ENCODE data around the gene PBX1.

PBX1 gene

DNA sequence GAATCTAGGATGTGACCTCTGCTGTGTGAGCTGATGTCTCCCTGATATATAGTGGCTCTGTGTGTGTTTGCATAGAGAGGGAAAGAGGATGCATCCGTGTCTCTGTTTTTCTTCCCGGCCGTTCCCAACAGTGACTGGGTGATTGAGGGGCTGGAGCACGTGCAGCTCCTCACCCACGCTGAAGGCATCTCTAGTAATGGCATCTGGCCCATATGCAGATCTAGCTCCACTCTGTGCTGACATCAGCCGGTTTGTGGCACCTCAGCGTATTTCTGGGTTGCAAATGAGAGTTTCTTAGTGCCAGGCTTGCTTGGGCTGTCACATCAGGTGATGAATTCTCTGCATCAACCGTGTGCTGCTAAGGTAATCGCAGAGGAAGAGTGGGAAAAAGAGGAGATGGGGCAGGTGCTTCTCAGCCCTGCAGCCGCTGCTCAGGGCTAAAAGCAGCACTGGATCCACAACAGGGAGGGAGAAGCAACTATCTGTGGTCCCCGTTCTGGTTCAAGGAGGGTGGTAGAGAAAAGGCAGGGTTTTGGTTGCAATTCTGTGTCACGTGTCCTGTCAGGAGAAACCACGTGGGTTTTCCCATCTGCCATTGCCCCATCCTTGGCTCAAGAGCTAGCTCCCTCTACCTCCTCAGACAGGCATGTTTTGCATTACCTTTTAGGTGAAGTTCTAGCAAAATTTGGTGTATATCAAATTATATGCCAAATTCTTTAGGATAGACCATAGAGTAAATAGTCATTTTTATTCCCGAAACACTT is 282.9 kb downstream of the PBX1 start:
- DNase-seq: no peak

DNA sequence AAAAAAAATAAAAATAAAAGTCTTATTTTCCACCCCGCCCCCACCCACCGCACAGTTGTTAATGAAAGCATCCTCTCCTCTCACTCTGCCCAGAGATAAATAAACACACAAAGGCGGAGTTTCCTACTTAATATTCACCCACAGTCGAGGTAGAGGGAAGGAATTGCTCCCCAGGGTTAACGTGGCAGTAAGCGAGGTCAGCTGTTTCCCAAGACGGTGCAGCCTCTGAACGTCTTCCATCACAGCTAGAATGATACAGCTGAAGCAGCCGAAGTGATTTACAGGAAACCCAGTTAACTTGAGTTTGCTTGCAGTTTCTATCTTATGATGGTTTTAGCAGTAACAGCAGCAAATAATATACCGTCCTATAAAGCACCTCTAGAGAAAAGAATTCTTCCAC is 283.9 kb downstream of the PBX1 start:
- DNase-seq: no peak

DNA sequence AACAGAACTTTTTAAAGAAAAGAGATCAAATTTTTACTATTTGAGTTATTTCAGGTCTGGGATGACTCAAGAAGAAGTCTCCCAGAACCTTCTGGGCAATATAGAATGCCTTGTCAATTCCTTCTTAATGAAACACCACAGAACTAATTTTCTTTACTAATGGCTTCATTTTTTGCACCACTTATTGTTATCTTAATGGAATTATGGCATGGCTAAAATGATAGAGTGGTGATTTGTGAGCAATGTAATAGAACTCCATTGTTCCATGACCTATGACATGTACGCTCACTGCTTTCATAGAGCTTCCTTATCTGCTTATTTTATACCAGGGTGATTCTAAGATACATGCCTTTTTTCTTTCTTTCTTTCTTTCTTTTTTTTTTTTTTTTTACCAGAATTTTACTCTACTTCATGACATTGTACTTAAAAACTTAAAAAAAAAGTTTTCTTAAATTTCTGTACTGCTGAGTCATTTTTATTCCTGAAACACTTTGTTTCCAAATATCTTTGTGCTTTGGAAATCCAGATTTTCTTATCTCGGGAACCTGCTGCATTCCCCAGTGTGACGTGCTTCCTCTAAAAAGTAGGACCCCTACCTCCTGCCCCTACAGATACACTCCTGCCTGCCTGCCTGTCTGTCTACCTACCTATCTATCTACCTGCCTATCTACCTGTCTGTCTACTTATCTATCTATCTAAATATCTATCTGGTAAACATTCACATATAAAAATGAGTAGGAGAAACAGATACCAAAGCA is 284.9 kb downstream of the PBX1 start:
- no peak for DNase-seq

DNA sequence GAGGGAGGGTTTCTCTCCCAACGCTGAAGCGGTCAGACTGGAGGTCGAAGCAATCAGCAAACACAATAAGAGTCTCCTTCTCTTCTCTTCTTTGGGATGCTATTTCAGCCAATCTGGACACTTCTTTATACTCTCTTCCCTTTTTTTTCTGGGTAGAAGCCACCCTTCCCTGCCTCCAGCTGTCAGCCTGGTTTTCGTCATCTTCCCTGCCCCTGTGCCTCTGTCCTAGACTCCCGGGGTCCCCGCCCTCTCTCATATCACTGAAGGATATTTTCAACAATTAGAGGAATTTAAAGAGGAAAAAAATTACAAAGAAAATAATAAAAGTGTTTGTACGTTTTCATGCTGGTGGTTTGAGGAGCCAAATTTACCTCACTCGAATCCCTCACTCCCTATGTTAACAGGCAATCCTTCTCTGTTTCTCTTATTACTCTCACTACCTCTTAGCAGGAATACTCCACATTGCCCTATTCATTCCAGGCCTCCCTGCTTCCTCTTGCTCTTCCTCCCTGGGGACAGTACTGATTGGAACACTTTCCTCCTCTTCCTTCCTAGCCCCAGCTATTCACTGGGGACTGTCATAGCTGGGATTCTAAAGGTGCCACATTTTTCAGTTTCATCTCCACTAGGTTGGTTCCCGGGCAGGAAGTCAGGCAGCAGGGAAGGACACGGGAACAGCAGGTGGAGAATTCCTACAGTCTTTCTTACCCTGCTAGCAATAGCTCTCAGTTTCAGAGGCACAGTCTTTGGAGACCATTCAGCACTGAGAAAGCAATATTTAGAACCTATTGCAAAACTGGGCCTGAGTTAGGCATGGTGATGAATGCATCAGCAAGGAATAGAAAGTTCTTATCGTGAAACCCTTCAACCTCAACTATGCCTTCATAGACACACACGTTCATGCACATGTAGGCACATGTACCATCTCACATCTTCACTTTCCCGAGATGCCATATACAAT is 288.0 kb downstream of the PBX1 start:
- DNase-seq: no peak

DNA sequence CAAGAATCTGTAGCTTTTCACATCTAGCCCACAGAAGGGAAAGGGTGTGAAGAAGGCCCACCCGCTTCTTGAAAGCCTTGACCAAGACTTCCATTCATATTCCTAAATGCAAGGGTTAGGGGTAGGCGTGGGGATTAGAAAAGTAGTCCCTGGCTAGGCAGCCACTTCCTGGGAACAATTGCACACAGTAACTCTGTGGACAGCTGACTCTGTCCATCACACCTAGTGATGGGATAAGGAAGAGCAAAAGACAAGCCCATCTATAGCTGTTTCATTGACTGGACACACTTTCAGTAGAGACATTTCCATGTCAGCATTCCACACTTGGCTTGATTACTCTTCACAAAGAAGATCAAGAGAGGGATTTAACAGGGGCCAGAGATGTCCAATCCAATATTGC is 294.2 kb downstream of the PBX1 start:
- DNase-seq: no peak

DNA sequence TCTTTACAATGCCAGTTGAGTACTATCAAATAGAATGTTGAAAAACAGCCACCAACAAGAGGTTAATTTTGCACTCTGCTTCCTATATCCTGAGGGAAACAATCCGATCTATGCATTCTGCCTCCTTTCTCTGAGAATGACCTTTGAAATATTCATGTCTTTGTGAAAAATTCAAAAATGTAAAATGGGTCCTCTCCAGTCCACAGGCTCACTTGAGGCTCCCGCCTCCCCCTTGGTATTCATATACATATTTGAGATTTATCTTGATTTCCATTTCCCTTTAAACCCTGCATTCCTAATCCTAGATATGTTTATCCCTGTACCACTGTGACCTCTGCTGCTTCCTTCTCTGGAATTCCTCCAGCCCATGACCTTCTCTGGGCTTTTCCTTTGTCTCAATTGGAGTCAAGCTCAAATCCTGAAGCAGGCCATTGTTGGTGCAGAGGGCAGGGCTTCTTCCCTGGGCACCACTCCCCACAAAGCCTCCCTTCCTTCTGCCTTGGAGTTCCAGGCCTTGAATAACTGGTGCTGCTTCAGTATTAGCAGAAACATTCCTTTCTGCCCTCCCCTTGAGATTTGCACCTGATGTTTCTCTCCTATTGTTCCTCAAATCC is 296.8 kb downstream of the PBX1 start:
- no peak for DNase-seq

DNA sequence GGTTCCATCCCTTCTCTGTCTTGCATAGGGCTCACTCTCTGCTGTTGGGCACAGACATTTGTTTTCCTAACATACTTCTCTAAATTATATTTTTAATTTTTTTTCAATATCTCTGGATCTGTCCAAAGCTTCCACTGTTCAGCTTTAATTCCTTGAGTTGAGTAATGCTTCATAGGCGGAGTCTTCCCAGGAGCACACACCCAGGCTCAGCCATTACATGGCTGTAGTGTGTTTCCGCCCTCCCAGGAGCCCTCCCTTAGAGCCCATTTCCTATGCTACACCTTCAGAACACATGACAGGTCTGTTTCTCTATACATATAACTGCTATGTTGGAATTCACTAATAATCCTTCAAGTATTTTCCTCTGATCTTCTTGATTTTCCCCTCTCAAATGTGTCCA is 297.4 kb downstream of the PBX1 start:
- DNase-seq: no peak

DNA sequence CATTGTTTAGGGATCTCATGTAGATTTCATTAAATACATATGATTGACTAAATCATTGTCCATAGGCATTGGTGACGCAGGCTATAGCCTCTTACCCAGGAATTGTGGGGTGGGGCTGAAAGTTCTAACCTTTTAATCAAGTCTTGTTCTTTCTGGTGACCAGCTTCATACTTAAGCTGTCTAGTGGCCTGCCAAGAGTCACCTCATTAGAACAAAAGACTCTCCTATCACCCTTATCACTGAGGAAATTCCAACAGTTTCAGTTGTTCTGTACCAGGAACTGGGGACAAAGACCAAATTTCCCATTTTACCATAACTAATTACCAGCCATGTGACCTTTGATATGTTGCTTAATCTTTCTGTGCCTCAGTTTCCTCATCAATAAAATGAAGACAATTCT is 298.5 kb downstream of the PBX1 start:
- DNase-seq: no peak

DNA sequence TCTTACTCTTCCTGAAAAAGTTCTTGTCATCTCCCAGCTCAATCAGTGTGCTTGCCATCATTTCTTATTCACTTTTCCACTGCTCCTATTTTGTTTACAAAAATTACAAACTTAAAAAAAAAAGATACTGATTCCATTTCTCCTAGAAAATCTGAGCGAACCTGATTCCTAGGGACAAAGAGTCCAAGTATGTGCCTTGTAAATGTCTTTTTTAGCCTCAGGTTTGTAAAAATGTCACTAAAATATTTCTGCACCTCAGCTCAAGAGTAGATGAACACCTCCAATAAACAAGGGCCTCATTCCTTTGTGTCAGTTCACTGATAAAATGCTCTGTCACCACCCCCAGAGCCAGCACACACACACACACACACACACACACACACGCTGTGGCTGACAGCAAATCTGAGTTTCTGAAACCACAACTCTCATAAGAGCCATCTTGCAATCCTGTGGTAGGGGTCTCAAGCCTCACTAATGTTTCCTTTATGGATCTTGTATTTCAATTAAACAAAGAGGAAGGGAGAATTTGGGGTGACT is 299.2 kb downstream of the PBX1 start:
- DNase-seq: no peak

DNA sequence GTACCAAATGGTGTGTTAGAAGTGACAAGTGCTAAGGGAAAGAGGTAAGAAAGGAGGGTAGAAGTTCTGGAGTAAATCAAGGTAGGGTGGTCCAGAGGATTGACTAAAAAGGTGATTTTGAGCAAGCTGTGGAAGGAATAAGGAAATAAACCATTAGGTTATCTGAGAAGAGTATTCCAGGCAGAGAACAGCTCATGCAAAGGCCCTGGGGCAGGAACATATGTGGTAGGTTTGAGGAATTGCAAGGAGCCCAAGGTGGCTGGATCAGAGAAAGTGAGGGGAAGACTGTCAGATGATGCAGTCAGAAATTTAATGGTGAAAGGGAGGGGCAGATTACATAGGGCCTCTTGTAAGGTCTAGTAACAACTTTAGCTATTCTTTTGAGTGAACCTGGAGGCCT is 302.6 kb downstream of the PBX1 start:
- DNase-seq: no peak

DNA sequence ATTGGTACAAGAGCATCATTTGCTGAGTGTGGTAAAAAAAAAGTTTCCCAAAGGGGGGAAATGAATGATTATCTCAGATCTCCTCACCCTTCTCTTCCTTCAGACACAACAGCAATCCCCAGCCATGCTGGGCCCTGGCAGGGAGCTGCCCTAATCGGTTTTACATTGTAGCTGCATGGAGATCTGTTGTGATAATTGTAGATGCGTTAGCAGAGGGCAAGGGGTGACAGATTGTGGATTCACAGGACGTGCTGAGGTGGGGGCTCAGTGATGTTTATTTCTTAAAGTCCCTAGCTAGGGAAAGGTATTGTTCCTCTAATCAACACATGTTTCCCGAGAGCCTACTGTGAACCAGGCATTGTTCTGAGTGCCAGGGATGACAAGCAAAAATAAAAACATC is 304.1 kb downstream of the PBX1 start:
- no peak for DNase-seq

DNA sequence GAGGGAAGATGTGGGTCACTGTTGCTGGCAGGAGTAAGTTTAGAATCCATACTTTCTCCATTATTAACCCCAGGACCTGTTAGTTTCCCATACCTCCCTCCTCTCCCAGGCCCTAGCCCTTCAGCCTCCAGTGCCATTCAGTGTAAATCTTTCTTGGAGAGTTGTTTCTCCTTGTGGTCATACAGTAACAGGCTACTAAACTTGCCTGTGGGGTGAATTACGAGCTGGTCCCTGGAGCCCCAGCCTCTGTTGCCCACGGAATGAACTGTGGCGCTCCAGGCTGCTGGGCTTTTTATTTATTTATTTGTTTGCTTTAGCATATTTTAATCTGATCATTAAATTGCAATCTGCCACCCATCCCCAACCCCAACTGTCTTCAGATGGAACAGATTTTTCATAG is 305.2 kb downstream of the PBX1 start:
- DNase-seq: no peak

DNA sequence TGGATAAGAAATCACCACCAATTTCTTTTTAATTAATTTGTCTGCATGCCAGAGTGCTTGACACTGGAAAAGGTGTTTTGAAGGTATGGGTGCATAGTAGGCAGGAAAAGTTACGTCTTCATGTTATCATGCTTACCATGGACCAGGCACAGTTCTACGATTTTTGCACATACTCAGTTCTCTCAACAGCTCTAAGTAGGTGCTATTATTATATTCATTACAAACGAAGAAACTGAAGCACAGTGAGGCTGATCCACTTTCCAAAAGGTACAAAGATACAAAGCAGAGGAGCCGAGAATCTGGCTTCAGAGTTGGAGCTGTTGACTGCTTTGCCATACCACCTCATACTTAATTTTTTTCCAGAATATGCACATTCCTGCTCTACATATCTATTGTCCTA is 306.4 kb downstream of the PBX1 start:
- DNase-seq: no peak

DNA sequence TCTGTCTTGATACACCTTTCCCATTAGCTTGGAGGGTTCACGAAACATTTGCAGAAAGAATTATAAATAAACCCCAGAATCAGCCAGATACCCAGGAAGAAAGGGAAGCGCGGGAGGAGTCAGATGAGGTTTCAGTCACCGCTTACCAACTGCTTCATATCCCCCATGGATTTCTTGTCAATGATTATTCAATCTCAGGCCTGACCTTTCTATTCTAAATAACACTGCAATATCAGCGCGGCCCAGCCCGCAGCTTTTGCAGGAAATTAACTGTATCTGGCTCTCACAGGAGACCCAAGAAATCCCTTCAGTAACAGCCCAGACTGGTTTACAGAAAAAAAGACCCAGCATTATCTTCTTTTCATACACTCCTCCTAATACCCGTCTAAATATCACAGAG is 308.6 kb downstream of the PBX1 start:
- DNase-seq: no peak

DNA sequence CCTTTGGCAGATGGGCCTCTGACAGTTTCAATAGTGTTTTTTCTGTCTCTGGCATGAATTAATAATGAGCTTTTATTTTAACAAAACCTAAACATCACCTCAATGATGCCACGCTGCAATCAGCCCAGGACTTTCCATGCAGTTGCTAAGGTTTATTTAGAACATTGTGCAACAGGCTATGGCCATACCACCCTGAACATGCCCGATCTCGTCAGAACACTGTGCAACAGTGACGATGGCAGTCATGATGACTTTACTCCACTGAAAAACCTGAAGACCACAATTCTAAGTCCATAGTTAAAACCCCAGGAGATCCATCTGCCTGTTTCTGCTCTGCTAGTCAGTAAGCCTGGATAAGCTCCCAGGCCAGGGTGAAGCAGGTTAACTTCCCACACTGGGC is 310.0 kb downstream of the PBX1 start:
- peak; percentile 83 for DNase-seq

DNA sequence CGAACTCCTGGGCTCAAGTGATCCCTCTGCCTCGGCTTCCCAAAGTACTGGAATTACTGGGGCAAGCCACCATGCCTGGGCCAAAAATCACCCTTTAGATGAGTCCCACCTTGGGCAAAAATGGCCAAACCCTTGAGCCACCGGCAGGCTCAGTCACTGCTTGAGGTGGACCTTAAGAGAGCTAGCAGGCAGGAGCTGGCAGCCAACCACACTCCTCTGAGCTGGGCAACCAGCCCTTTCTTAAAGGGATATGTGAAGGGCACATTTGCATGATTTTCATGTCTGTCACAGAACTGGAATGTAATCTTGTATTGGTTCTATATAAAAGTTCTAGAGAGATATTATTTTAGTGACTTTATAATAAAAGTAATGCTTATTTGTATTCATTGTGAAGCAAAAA is 316.5 kb downstream of the PBX1 start:
- no peak for DNase-seq

DNA sequence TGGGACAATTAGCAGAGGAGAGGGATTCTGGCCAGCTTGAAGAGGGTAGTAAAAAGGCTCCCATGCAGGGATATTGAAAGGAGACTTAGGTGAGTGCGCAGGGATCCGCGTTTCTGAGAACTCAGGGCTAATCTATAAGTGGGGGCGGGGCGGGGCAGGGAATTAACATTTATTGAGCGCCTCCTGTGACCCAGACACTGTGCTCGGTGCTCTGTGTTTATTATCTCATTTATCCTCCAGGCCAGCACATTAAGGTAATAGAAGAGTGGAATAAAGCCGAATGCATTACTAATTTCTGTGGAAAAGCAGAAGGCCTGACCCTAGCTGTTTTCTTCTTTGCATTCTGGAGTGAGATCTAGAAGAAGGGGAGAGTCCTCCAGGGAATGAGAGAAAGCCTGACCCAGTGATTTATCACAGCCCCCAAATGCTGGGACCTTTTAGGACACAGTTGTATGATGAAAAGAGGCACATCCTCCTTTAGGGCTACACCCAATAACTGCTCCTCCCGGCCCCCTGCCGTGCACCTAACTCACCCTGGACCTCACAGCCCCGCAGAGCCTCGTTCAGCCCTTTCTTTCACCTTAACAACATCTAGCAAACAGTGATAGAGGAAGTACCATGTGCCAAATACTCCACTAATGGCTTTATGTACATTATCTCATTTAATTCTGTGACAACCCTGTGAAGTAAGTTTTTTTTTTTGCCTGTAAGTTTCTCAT is 317.6 kb downstream of the PBX1 start:
- no peak for DNase-seq

DNA sequence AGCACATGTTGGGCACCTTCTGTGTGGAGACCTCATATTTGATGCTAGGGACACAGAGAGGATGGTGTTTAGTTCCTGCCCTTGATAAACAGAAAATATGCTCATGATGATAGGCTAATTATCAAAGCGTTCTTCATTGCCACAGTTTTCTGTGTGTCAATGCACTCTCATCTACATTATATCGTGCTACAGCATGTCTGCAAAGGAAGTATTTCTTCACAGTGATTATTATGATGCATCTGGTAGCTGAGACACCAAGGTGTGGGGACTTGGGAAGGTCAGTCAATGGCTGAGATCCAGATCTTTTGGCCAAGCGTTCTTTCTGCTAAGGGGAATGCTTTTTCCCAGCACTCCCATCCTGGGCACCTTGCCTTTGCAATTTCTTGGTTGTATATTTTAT is 321.2 kb downstream of the PBX1 start:
- no peak for DNase-seq

DNA sequence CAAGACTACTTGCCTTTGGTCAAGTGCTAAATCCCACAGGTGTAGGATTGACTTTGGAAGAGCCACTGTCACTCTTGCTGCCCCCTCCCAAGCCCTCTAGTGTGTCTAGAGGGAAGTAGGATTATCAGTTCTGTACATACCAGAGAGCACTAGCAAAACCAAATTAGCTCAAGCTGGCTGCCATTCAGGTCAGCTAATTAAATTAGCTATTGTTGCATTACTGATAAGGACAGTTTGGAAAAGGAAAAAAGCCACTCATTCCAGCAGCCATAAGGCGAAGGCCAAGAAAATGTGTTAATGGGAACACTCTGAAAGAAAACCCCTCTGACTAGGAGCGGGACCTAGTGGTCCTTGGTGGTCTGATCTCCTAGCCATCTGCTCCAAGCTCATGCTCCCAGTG is 321.7 kb downstream of the PBX1 start:
- DNase-seq: no peak

DNA sequence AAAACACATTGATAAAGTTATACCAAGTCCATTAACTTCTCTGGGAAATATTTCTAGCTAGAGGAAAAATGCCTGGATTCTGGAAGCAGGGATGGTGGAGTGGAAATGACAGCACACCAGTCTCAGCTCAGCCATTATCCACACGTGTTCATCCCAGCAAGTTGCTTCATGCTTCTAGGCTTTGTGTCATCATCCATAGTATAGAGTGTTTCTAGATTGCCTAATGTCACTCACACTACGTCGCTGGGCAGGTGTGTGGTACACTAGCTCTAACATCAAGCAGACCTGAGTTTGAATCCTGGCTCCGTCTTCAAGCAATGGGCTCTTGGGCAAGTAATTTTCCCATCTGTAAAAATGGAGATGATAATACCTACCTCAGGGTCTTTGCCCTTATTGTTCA is 326.3 kb downstream of the PBX1 start:
- no peak for DNase-seq

DNA sequence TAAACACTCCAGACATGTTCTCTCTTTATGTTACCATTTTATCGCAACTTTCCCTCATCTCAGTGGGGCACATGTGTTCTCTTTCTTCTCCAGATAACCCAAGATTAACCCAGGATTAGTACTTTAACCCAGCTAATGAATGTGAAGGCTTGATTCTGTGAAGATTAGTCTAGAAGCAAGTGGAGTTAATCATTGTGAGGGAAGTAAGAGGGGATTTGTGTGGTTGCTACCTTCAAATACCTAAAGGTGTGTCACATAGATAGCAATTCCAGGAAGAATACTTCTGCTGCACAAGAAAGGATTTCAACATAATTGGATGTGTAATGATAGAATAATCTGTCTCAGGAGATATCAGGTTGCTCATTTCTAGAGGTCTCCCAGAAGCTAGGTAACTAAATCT is 327.1 kb downstream of the PBX1 start:
- no peak for DNase-seq

DNA sequence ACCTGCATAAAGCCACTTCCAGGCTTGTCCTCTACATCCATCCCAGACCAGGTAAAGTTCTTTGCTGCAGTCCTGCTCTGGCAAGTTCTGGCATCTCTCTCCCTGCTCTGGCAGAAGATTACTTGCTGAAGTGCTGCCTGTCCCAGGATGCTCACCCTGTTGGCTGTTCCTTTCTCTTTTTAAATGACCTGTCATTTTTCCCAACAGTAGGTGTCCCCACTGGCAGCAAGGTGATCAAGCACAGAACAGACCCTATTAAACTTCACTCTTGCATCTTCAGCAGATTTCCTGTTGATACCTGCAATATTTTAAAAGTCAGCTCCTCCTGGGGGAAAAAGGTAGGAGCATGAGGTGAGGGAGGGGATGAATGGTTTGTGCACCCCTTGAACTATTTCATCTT is 332.6 kb downstream of the PBX1 start:
- DNase-seq: peak; percentile 98
